GM19468 (cell line): ENCODE measurements around the gene TMPRSS15.

Experiments used
- ATAC-seq: cut with Tn5 transposase; IDR thresholded peaks from one replicate; pipeline ENCODE4 v1.9.1; 2021; ENCODE audit warnings: mild to moderate bottlenecking, moderate library complexity, moderate number of reproducible peaks; ENCODE audit not compliant: unreplicated experiment; ENCODE audit errors: extremely low read depth

TMPRSS15 gene

DNA sequence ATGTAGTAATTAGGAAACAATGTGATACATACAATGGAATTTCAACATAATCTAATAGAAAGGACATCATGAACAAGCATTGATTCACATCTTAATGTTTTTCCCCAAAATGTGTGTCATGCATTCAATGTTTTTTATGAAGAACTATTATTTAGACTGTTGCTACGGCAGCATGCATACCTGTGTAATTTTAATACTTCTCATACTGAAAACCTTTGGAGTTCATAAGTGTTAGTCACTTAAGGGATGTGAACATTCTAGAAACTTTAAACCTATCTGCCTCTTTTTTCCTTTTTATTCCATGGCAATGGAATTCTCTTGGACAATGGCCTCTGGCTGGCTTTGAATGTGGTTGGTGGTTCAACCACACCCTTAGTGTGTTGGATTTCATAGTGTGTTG is 48.6 kb downstream of the TMPRSS15 start:
- no peak for ATAC-seq

DNA sequence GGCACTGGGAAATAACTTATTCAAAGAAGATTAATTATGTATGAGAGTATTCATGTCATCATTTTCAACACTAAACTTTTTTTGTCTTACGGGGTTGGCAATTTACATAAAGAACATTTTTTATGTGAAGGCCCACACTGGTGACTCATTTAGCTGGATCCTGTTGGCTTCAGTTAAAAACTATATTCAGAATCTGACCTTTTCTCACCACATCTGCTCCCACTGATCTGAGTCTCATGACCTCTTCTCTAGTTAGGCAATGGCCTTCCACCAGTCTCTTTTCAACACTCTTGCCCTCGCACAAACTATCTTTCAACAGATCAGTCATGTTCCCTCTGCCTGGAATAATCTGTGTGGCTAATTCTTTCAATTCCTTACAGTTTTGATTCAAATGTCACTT is 53.4 kb downstream of the TMPRSS15 start:
- ATAC-seq = no peak

DNA sequence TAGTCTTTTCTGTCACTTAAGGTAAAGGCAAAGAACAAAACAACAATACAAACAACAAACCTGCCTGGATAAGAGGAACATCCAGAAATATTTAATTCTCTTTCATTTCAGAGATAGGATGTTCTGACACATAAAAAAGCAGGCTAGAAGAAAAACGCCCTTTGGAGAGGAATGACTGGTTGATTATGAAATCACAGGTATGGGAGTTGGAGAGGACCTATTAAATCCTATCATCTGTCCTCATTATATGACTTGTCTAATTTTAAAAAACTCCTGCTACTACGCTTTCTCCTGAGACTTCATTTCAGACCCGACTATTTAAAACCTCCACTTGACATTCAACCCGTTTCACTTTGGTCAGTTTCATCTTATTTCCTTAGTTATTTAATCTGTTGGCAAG is 54.1 kb downstream of the TMPRSS15 start:
- ATAC-seq = no peak

- ATAC-seq = no peak
Measured at GRCh38 chr21:18340387-18340942, 63.1 kb downstream of the TMPRSS15 start.

DNA sequence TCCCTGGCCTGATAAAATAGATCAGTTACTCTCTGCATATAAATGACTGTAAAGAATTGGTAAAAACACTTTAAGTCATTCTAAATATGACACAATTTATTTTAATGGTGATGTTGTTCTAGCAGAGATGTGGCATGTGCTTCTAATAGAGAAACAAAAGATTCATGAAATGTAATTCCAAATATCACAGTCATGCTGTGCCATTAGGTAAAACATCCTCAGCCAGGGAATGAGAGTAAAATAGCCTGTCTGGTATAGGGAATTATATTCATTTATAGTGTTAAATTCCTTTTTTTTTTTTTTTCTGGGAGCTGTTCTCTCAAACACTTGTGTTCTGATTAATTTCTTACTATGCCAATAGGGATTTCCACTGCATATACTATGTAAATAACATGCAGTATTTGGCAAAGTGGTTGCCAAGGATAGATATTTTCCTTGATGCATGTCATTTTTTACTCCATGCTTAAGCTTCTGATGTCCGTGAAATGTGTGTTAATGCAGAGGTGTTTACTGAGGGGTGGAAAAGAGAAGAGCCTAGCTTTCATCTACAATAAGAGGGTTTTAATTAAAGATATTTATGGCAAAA is 67.8 kb downstream of the TMPRSS15 start:
- ATAC-seq = no peak

- no peak for ATAC-seq
Measured at GRCh38 chr21:18334066-18334465, 69.5 kb downstream of the TMPRSS15 start.

DNA sequence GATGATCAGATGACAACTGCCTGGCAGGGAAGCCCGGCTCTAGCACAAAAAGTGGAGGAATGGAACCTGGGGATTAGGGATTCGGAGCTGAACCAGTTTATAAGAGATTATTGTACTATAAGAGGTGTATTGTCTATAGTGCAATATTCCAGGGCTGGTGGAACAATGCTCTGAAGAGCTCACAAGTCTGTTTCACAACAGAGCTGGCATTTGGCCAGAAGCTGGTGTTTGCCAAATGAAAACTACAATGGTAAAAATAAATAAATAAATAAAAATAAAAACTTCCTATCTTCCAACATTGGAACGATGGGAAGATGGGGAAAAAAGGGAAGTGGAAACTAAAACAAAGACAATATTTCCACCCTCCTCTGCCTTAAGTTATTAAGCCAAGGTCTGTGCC is 85.4 kb downstream of the TMPRSS15 start:
- ATAC-seq = no peak

DNA sequence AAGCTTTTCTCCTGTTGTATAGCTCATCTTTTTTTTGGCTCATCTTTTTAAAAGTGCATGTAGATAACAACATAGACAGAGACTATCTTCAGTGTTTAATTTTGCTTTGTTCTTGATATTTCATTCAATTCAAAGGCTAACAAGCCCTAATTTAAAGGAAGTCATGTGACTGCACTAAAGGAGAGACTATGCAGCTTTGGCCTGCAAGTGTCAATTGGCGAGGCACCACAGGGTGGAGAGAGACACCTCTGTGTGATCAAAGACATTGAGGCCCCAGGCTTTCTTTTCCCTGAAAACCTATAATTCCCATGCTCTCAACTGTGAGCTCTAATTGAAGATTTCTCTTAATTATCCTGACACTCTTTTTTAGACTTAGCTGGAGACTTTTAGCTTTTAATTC is 105.4 kb downstream of the TMPRSS15 start:
- no peak for ATAC-seq

DNA sequence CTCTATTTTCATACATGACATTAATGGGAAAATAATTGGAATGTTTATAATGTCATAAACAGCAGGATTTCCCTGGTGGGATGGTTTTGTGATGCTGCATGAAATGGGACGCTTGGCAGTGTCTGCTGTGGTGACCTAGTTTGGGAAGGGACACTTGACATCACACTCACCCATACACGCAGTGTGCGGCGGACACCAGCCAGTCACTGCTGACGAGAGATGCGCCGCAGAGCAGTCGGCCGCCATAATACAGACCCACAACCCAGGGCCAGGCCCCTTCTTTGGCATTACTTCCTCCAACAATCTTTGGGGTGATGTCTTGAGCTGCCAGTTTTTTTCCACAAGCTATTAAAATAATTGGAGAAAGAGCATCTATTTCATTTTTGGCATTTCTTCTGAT is 109.5 kb downstream of the TMPRSS15 start:
- ATAC-seq = no peak

DNA sequence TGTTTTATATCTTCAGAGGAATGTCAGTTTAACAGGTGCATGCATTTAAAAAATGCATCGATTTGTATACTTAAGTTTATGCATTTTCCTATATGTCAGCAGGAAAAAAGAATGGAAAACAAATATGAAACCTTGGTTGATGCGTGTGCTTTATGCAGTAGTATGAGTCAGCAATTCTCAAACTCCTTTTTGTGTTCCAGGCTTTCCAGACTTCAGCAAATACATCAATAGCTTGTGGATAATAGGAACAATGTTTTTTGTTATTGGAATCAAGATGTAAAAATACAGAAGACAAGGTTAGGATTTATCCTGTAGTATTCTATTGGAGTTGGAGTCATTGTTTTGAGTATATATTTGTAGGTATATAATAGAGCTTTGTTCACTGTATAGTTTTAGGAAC is 113.7 kb downstream of the TMPRSS15 start:
- no peak for ATAC-seq

DNA sequence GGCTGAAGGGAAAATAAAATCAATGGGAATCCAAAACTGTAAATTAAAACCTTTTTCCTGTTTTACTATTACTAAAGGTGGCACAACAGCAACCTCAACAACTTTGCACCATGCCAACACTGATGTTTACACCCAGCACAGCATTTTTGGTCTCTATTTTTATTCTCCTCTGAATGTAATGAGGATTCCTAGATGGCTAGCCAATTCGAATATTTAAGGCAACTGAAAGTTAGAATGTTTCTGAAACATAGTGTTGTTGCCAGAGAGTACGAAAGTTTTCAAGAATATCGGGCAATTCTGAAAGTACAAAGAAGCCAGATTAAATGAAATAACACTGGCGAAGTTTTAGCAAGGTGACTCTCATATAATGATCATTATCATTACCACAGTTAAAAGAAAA is 118.2 kb downstream of the TMPRSS15 start:
- no peak for ATAC-seq

DNA sequence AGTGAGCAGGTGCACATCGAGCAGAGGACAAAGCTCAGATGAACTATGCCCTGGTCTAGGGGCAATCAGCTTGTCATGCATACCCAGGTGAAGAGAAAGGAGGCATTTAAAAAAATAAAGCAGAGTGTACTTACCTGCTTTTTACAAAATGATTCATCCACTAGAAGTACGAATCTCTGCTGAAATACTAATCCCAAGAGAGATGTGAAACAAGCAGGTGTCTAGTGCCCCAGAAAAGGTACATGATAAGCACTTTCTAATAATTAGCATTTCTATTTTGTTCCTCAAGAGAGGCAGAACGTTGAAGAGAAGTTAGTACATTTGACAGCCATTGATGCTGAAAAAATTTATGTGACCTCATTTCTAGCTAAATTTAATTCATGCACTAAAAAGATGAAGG is 127.8 kb downstream of the TMPRSS15 start:
- no peak for ATAC-seq

DNA sequence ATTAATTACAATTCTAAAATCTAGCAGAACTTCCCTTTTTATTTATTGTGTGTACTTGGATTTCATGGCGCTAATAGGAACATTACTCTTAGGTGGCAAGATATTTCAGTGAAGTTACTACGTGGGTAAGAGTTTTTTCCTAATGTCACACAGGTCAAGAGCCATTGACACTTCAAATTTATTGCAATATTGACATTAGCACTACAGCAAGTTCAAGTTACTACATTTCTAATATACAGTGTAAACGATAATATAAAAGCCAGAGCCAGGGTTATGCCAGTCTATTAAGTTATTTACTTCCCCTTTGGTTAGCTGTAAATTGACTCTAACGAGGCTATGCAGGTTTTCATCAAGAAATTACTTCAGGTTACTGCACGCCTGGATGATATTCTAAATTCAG is 129.2 kb downstream of the TMPRSS15 start:
- ATAC-seq = no peak

DNA sequence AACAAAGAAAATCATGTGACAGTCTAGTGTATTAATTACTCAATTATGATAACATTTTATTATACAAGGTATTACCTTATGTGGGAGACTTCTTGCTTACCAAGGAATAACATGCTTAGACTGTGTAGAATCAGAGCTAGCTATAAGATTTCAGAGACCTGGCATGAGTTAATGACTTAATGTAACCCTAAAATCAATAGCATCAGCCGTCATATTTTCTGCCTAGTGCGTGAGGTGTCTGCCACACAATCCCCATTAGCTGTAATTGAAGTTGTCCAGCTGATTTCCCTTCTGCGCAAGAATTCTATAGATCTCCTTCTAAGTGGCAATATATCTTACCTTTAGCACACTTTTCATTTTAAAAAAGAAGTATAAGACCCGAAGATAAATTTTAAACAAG is 130.2 kb downstream of the TMPRSS15 start:
- ATAC-seq = no peak

- ATAC-seq = no peak
Measured at GRCh38 chr21:18269856-18270255, 133.7 kb downstream of the TMPRSS15 start.

DNA sequence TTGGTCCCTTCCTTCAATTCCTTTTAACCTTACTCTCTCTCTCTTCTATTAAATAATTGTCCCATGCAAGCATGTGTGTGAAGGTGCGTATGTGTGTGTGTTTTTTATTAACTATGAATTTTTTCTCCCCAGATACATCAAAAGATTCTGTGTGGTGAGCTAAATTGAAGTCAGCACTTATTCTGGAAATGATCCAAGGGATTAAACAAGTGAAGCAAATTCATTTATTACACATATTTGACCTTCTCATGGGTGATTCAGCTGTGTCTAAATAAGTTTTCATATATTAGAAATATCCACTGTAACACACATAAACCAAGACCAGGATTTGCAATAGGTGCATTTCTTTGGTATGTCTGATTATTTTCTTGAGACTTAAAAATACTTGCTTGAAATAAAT is 134.7 kb downstream of the TMPRSS15 start:
- no peak for ATAC-seq

DNA sequence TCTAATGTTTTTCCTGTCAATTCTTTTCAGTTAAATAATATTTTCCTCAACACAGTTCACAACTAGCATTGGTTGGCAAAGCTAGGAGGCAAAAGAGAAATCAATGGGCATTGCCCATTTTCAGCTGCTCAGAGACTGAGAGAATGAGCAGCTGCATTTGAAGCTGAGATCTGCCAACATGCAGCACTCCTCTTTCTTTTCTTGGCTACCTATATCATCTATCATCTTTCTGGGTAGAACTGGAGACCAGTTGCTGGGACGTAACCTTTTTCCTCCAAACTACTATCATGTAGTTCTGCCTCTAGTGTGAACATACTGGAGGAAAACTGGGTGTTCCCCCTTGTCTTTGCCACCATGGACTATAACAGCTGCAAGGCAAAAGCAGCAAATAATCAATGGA is 136.1 kb downstream of the TMPRSS15 start:
- ATAC-seq = no peak

DNA sequence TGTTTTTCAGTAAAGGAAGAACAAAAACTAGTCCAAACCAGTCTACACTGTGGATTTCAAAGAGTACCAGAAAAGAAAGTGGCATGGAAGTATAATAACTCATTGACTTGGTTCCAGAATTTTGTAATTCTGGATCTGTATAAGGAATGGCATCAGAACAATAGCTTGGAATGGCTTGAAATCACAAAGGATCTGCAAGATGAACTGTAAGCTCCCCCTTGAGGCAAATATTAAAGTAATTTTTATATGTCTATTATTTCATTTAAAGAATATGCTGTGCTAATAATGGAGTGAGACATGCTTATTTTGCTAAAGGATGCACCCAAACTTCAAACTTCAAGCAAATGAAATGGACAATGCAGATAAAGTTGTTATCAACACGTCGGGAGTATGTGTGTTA is 137.6 kb downstream of the TMPRSS15 start:
- ATAC-seq = no peak

DNA sequence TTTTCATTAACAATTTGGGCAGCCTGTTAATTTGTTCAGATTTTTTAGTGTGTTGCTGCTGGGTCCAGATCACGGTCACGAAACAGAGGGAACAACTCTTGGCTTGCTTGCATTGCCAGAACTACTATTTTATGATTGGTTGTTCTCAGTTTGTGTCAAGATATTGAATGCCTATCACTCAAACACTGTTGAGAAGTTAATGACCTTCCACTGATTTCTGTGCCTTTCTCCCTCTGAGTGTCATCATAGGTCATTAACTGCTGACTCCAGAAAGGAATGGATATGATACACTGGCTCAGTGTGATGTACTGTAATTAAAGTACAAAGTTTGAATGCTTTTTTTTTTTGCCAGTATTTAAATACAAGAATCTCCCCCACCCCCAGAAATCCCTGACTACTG is 149.8 kb downstream of the TMPRSS15 start:
- no peak for ATAC-seq

- ATAC-seq = no peak
Measured at GRCh38 chr21:18253221-18253620, 150.4 kb downstream of the TMPRSS15 start.

DNA sequence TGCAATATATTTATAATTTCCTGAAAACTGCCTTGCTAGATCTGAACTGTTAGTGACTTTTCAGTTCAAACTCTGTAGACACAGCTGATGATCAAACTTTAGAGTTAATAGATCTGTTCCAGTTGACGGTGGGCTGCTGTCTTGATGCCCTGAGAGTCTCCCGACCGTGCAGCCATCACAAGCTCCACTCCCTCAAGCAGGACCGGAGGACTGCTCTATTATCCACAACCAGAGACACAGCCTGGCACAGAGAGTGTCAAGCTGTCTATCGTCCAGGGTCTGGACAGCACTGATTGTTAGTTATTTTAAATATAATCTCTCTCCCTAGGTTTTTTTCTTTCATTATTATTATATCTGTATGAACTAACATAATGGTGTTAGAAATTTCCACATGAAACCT is 150.9 kb downstream of the TMPRSS15 start:
- ATAC-seq = no peak

GRCh38 chr21:18252256-18252655 is 151.3 kb downstream of the TMPRSS15 start:
- no peak for ATAC-seq

DNA sequence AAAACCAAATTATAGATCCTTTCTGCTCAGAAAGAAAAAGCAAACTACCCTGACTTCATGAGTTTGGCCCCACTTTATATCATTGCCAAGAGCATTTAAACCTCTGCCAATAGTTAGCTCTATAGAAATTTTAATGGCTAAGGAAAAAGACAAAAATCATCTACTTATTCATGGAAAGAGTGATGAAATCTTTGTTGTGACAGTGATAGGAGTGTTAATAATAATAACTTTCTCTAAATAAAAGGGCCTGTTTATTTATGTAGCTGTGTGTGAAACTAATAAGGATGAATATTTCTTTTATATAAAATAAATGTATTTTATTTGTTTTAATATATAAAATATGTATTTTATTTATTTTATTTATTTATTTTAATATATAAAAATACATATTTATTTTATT is 152.5 kb downstream of the TMPRSS15 start:
- no peak for ATAC-seq
